Sigmoid colon (tissue), 4 donors: ENCODE measurements around the gene ENTHD1.

Source experiments
- POLR2A ChIP-seq, 2 donors: fragments of 450-650 bp; IDR thresholded peaks; one replicate each; pipeline ENCODE4 v1.6.1; 2016; ENCODE audit warnings: antibody characterized with exemption in 2 of 2, mild to moderate bottlenecking in 2 of 2, moderate library complexity in 2 of 2
- POLR2AphosphoS5 ChIP-seq, 4 donors: sonication (generic); formaldehyde crosslinking; IDR thresholded peaks; one replicate each; pipeline ENCODE4 v1.6.1; 2017; ENCODE audit warnings: antibody characterized with exemption in 4 of 4
- TF ChIP-seq, protein P1 (sequence below), 4 experiments: fragments of 450-650 bp in 3 of 4; fragments of 200-600 bp in 1 of 4; IDR thresholded peaks; one replicate each; pipeline ENCODE4 v1.5.1; 2016 to 2019; ENCODE audit warnings: antibody characterized with exemption in 4 of 4, mild to moderate bottlenecking in 3 of 4, moderate library complexity in 2 of 4

DNA sequence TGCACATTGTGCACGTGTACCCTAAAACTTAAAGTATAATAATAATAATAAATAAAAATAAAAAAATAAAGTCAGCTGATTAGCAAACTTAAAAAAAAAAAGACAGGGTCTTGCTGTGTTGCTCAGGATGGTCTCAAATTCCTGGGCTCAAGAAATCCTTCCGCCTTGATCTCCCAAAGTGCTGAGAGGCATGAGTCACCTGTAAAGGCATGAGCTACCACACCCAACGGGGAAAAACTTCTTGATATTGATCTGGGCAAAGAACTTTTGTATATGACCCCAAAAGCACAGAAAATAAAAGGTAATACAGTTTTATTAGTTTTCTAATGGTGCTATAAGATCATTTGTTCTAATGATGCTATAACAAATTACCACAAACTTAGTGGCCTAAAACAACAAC, 46.1 kb downstream of the ENTHD1 start:
- TF ChIP-seq POLR2AphosphoS5 (IDR thresholded peaks at IDR 0.05) (no peak), POLR2A (IDR thresholded peaks at IDR 0.05) (no peak)
- TF ChIP-seq, protein P1, sequence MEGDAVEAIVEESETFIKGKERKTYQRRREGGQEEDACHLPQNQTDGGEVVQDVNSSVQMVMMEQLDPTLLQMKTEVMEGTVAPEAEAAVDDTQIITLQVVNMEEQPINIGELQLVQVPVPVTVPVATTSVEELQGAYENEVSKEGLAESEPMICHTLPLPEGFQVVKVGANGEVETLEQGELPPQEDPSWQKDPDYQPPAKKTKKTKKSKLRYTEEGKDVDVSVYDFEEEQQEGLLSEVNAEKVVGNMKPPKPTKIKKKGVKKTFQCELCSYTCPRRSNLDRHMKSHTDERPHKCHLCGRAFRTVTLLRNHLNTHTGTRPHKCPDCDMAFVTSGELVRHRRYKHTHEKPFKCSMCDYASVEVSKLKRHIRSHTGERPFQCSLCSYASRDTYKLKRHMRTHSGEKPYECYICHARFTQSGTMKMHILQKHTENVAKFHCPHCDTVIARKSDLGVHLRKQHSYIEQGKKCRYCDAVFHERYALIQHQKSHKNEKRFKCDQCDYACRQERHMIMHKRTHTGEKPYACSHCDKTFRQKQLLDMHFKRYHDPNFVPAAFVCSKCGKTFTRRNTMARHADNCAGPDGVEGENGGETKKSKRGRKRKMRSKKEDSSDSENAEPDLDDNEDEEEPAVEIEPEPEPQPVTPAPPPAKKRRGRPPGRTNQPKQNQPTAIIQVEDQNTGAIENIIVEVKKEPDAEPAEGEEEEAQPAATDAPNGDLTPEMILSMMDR (IDR thresholded peaks at IDR 0.05), result no peak
